GM12878 (cell line): ENCODE data around the gene L3HYPDH. TPM values are rescaled to one million over a fixed set of nuclear protein-coding genes. Genes with fewer than 3 reads are reported as not detected.

Experiments
- ATAC-seq: fragments of 200-7000 bp; cut with Tn5 transposase; 3 replicates; pipeline ENCODE4 v1.9.1; 2020; ENCODE audit warnings: mild to moderate bottlenecking, moderate library complexity
- BruUV-seq: library from RNA; stranded (reverse); fragments of 400-500 nt; replicated peaks from 2 replicates; lab custom pipeline; 2021; lab: Mats Ljungman, UMichigan
- CTCF ChIA-PET: fragments of 300-600 bp; sonication (Branson Sonifier 250); formaldehyde crosslinking; extraction: SDS; loops from one replicate; lab custom pipeline; 2021; ENCODE audit warnings: inconsistent platforms; lab: Yijun Ruan, JAX
- POLR2A ChIA-PET: fragments of 350-600 bp; formaldehyde crosslinking; extraction: SDS; loops from one replicate; lab custom pipeline; 2021; ENCODE audit warnings: inconsistent platforms; lab: Charles Lee
- RAD21 ChIA-PET: fragments of 300-600 bp; sonication (Branson Sonifier 250); formaldehyde crosslinking; loops from one replicate; lab custom pipeline; 2023; ENCODE audit warnings: antibody characterized with exemption; ENCODE audit not compliant: unreplicated experiment; lab: Charles Lee
- SMC1A ChIA-PET: fragments of 300-600 bp; sonication (Branson Sonifier 250); formaldehyde crosslinking; loops from one replicate; lab custom pipeline; 2023; ENCODE audit not compliant: unreplicated experiment, uncharacterized antibody; lab: Charles Lee
- DNase-seq: peaks from one replicate; pipeline ENCODE4 v3.0.0-alpha.2; 2011; ENCODE audit warnings: low read depth, low spot score
- FAIRE-seq: peaks from 3 replicates; lab custom pipeline; 2011; peaks lifted over from hg19 to GRCh38; lab: Jason Lieb, UNC
- H2AFZ ChIP-seq: 2 replicates; pipeline ENCODE4 v1.6.0; 2011; ENCODE audit warnings: low read depth, low read length, control low read depth; ENCODE audit not compliant: control insufficient read depth
- H3K27ac ChIP-seq: 2 replicates; pipeline ENCODE4 v1.5.1; 2011; ENCODE audit warnings: control low read depth; ENCODE audit not compliant: control insufficient read depth, insufficient read depth
- H3K27me3 ChIP-seq, 2 experiments: replicated peaks in 1 of 2; 2 replicates each; pipeline versions ENCODE4 v1.6.0 to v1.6.1; 2011; ENCODE audit warnings: low read length in 1 of 2; ENCODE audit not compliant: control insufficient read depth in 2 of 2, insufficient read depth in 2 of 2
- H3K36me3 ChIP-seq, 2 experiments: 2 replicates each; pipeline ENCODE4 v1.5.1; 2011; ENCODE audit warnings: low read length in 1 of 2; ENCODE audit not compliant: control insufficient read depth in 2 of 2, insufficient read depth in 2 of 2
- H3K4me1 ChIP-seq: 2 replicates; pipeline ENCODE4 v1.6.1; 2011; ENCODE audit warnings: mild to moderate bottlenecking, low read length, moderate library complexity, mixed read lengths; ENCODE audit not compliant: control insufficient read depth, insufficient read depth
- H3K4me2 ChIP-seq: 2 replicates; pipeline ENCODE4 v1.6.0; 2011; ENCODE audit warnings: control low read depth; ENCODE audit not compliant: control insufficient read depth, insufficient read depth
- H3K4me3 ChIP-seq: fragments of 200-600 bp; sonication (generic); 2 replicates; pipeline ENCODE4 v1.5.1; 2016
- H3K79me2 ChIP-seq: 2 replicates; pipeline ENCODE4 v1.6.0; 2011; ENCODE audit warnings: low read length; ENCODE audit not compliant: control insufficient read depth, insufficient read depth
- H3K9ac ChIP-seq: 2 replicates; pipeline ENCODE4 v1.8.0; 2011; ENCODE audit warnings: low read length, control low read depth, mixed read lengths; ENCODE audit not compliant: control insufficient read depth, insufficient read depth
- H3K9me3 ChIP-seq: replicated peaks from 3 replicates; pipeline ENCODE4 v1.5.1; 2011; ENCODE audit warnings: mild to moderate bottlenecking, low read length; ENCODE audit not compliant: control insufficient read depth, insufficient read depth
- H4K20me1 ChIP-seq: 2 replicates; pipeline ENCODE4 v1.6.0; 2011; ENCODE audit not compliant: control insufficient read depth, insufficient read depth
- EP300 ChIP-seq, 2 experiments: fragments of 150-350 bp in 1 of 2; IDR thresholded peaks; 2 replicates each; pipeline ENCODE4 v1.6.1; 2011 to 2012; ENCODE audit warnings: low read depth in 2 of 2, low read length in 2 of 2, borderline replicate concordance in 1 of 2, improper control_type of control experiment in 1 of 2, inconsistent platforms in 1 of 2; ENCODE audit not compliant: control insufficient read depth in 1 of 2
- IKZF2 ChIP-seq, 2 experiments: fragments of 450-650 bp; IDR thresholded peaks; 2 replicates each; pipeline ENCODE4 v1.6.1; 2017; ENCODE audit warnings: mild to moderate bottlenecking in 2 of 2, moderate library complexity in 2 of 2
- KLF5 ChIP-seq: fragments of 450-650 bp; IDR thresholded peaks from 2 replicates; pipeline ENCODE4 v1.6.1; 2014; ENCODE audit warnings: mild to moderate bottlenecking; ENCODE audit not compliant: partially characterized antibody
- WGBS: methylation state at CpG from one replicate; pipeline ENCODE4 v1.1.6; 2016; ENCODE audit warnings: low lambda C conversion rate; ENCODE audit not compliant: insufficient replicate concordance, insufficient coverage; ENCODE audit errors: missing lambda C conversion rate; 5-methylcytosine and 5-hydroxymethylcytosine counted together
- in situ Hi-C: fragments of 300-500 bp; cut with MboI; formaldehyde crosslinking; loops from 9 replicates; pipeline ENCODE4 v1.14.3; 2018; ENCODE audit warnings: mixed read lengths
- intact Hi-C: fragments of 100-400 bp; cut with micrococcal nuclease; formaldehyde crosslinking; loops from one replicate; pipeline ENCODE4 v1.14.2; 2022; ENCODE audit not compliant: unreplicated experiment
- polyA plus RNA-seq, 11 experiments: library from polyadenylated mRNA; depleted of rRNA in 4 of 11; unstranded in 6 of 11; stranded (reverse) in 5 of 11; fragments of >200 nt; fragmentation: Nextera tagmentation in 4 of 11; fragmentation: Illumina TruSeq in 1 of 11; extraction: Ambion mirVana in 4 of 11; extraction: Trizol in 1 of 11; gene quantifications; 1 replicate in 1 of 11; 2 replicates in 10 of 11; pipeline versions ENCODE4 v1.2.1 to v1.2.3, GENCODE V29; 2011 to 2016; ENCODE audit warnings: inconsistent platforms in 2 of 11, missing spikeins in 2 of 11, low read depth in 1 of 11
- total RNA-seq, 4 experiments: library from RNA; depleted of rRNA in 3 of 4; stranded (reverse); fragments of >200 nt in 3 of 4; fragmentation: Illumina TruSeq in 1 of 4; extraction: Trizol in 1 of 4; gene quantifications; 2 replicates each; pipeline versions ENCODE4 v1.2.1 to v1.2.3, GENCODE V29; 2013 to 2021

Gene L3HYPDH
- total and polyA plus RNA-seq, 10 of the 15 experiments (the other 5 are each of a cell fraction or from before 2014, with no cell fraction given) = 11.5 to 27.8 (median 15.8) TPM

GRCh38 chr14:59483363-59483762 lies 845 bp downstream of the L3HYPDH start:
- ChIA-PET RAD21 (interaction anchor here (1.3 to 1.5 kb wide), 3 partner anchors 14 to 358 kb away, joined by 3 to 4 read pairs (median 3); no protein-coding TSS in a partner anchor), SMC1A (interaction anchor here (1.1 to 1.4 kb wide), 2 partner anchors 9 to 208 kb away, joined by 3 to 4 read pairs; no protein-coding TSS in a partner anchor), CTCF (interaction anchor here (0.8 to 2.2 kb wide), 10 partner anchors 9 to 355 kb away, joined by 3 to 6 read pairs (median 4); partner anchors contain the start of gene GPR135), POLR2A (interaction anchor here (0.6 to 1.7 kb wide), 3 partner anchors 18 to 1936 kb away, joined by 3 to 6 read pairs (median 3); partner anchors contain the start of gene GPR135)
- Histone ChIP-seq H3K36me3 (no peaks in the 10 kb centered on the region), H3K27ac (peak overlapping the region; percentile 85), H2AFZ (peak overlapping the region; percentile 32; the same call in 1 of the 2 replicates), H3K9me3 (no peaks in the 10 kb centered on the region), H3K4me2 (peak overlapping the region; percentile 96), H3K9ac (peak overlapping the region; percentile 76), H3K79me2 (peaks cover 60% of the 10 kb centered on the region), H3K4me3 (peak overlapping the region; percentile 83), H3K4me1 (peaks cover 10% of the 10 kb centered on the region; the same call in 1 of the 2 replicates), H3K27me3 (no peaks in the 10 kb centered on the region), H4K20me1 (no peaks in the 10 kb centered on the region)
- no peak for ATAC-seq
- intact Hi-C loops = loop anchor here (10.0 kb wide), 2 partner anchors 611 to 681 kb away; partner anchors contain the start of genes DHRS7 and PCNX4
- no peak for DNase-seq
- in situ Hi-C loops = loop anchor here (25.0 kb wide), 1 partner anchor 679 kb away; the partner anchor contains the start of gene DHRS7
- WGBS = 1% methylated on average over 16 of the region's 16 CpGs
- no peak for FAIRE-seq
- BruUV-seq = no TSS peak
- TF ChIP-seq EP300 (IDR thresholded peaks at IDR 0.05; ENCODE audit: borderline replicate concordance in 1 of 2, control insufficient read depth in 1 of 2, low read depth in 2 of 2, low read length in 2 of 2) = 0 out of 4 replicates have a peak, but pooled peaks of 1 of the 2 experiments have one; percentile 4
- TF ChIP-seq IKZF2 (IDR thresholded peaks at IDR 0.05) = peak in 1 of 2 experiments; percentile 28; a peak in 1 of 4 replicates
- TF ChIP-seq KLF5 = no peak
